Stimulated activated CD4-positive, alpha-beta T cell treated with anti-CD3 and anti-CD28 coated beads, Interleukin-4, amount 100 ng/mL, for 48 hours (primary cell): ENCODE data around the gene HBZ.
"Not testable (repeated sequence)": the region's sequence is repeated elsewhere in the genome, so short reads cannot be mapped to it uniquely, and the experiment has no call there.

Experiments
- DNase-seq, 2 donors: peaks; one replicate each; pipeline ENCODE4 v3.0.0-alpha.2; 2020; ENCODE audit warnings: low read depth in 2 of 2

The HBZ gene

DNA sequence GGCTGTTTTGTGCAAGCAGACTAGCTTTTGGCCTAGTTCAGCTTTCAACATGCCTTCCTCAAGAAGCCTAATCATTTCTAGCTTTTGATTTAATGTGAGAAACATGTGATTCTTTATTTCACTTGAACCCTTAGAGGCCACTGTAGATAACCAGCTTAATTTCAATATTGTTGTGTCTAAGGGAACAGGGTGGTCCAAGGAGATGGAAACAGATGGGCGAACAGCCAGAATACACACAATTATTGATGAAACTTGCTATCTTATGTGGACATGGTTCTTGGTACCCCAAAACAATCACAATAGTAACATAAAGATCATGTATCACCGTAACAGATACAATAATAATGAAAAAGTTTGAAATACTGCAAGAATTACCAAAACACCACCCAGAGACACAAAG is 18.7 kb upstream of the HBZ start:
- DNase-seq: no peak

DNA sequence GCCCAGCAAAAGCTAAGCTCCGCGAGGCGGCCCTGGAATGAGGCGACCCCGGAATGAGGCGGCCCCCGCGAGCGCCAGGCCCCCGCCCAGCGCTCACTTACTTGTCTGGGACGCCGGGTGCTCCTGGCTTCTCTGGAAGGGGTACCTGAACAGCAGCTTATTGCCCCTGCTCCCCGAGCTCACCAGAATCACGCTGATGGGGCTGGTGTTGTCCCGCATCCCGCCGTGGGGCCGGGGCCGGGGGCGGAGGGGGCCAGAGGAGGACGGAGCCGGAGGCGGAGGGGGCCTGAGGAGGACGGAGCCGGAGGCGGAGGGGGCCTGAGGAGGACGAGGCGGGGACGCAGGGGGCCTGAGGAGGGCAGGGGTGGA is 14.4 kb upstream of the HBZ start:
- DNase-seq: peak in 1 of 2 donors; percentile 21

DNA sequence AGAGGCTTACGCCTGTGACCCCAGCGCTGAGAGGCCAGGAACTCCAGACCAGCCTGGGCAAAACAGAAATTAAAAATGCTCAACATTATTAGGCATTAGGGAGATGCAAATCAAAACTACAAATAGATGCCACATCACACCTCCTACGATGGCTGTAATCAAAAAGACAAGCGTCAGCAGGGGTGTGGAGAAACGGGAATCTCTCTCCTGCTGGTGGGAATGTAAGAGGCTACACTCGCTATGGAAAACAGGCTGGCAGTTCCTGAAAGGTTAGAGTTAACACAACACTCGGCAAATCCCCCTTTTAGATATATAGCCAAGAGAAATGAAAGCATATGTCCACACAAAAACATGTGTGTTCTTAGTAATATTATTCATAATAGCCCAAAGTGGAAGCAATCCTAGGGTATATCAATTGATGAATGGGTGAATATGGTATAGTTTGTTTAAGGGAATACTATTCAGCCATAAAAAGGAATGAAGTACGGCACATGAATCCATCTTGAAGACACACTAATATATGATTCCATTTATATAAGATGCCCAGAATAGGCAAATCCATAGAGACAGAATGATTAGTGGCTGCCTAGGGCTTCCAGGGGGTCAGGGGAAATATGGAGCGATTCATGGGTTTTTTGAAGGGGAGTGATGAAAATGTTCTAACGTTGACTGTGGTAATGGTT is 12.1 kb upstream of the HBZ start:
- no peak for DNase-seq

DNA sequence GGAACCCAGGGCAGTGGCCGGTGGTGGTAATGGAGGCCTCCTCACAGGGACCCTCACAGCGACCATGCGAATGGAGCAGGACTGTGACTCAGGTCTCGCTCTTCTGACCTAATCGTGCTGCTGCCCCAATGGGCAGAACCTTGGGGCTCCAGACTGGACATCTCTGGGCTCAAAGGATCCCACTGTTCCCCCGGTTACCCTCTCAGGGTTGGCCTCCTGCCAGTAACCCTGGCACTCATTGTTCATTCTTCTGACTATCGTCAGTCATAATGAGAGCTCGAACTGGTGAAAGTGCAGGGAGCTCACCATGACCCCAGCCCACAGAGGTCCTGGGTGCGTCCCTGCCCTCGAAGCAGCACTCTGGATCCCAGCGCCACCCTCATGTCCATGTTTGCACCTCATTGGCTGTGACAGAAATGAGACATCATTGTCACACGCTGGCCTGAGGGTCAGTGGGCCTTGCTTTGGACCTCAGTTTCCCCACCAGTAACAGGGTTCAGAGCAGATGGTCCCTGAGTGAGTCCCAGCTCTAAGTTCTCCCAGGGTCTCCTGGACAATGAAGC is 10.0 kb upstream of the HBZ start:
- DNase-seq: no peak

DNA sequence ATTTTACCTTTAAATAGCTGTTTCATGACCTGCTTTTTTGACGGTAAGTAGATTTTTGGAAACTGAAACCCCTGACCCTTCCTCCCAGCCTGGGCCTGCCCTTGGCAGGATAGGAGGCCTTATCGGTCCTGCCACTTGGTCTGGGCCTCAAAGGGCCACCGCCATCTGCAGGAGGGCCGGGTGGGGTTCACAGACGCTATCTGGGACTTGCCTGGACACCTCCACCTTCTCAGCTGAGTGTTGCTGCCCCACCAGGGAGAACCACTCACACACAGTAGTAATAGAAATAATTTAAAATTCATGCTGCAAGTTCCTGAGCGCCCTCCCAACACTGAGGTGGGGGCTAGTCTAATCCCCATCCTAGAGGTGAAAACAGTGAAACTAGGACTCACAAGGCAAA is 9.4 kb upstream of the HBZ start:
- no peak for DNase-seq

DNA sequence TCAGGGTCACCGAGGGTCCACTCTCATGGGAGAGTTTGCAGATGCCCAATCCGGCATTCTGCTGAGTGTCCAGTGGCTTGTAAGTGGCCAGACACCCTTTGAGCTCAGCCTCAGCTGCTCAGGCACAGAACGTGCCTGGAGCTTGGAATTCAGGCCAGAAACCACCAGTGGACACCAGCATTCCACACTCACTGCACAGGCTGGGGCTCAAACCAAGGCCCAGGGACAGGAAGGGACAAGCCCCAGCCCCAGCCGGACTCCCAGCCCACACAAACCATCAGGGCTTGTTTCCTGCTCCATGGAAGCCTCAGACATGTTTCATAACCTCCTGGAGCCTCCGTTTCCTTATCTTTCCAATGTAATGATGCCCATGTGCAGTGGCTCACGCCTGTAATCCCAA is 9.0 kb upstream of the HBZ start:
- no peak for DNase-seq

DNA sequence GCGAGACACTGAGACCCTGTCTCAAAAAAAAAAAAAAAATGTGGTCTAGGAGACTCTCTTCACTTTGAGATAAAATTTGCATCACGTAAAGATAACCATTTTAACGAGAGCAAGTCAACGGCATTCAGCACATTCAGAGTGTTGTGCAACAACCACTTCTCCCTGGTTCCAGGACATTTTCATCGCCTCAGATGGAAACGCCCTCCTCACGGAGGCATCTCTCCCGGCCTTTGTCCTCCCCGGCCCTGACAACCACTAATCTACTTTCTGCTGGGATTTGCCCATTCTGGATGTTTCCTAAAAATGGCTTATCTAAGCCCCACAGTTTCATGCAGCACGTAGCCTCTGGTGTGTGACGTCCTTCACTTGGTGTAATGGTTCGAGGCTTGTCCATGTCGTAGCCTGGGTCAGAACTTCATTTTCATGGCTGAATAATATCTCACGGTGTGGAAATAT is 7.6 kb upstream of the HBZ start:
- DNase-seq: no peak

DNA sequence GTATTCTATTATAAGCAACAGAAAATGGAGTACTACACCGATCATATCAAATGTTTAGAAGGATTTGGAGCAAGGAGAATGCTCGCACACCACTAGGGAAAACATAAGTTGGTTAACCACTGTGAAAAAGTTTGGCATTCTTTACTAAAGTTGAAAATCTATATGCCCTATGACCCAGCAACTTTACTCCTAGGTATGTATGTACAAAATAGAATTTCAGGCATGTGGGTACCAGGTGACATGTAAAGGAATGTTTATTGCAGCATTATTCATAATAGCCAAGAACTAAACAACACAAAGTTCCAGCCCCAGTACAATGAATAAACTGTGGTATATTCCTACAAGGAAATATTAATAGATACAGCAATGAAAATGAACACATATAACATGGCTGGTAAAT is 5.8 kb upstream of the HBZ start:
- DNase-seq: no peak

DNA sequence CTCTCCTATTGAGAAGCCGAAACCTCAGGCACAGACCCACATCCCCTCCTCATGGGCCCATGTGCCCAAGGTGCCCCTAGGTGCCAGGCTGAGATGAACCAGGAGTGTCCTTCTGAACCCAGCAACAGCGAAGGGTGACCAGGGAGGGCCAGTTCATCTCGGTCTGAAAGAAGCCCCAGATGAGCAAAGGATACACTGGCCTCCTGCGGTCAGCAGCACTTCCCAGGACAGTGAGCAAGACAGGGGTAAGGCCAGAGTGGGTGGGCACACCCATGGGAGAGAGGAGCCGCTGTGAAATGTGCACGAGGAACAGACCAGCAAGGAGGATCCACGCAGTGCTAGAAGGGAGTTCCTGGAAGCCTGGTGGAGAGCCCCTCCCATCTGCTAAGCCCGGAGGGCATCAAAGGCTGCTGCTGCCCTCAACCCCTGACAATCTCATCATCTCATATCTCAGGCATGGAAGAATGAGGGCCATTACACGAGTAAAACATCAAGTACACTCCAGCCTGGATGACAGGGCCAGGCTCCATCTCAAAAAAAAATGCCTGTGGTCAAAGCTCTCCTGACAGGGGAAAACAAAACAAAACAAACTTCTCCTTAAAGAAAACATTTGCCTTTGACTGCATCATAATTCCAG is 3.3 kb upstream of the HBZ start:
- no peak for DNase-seq

DNA sequence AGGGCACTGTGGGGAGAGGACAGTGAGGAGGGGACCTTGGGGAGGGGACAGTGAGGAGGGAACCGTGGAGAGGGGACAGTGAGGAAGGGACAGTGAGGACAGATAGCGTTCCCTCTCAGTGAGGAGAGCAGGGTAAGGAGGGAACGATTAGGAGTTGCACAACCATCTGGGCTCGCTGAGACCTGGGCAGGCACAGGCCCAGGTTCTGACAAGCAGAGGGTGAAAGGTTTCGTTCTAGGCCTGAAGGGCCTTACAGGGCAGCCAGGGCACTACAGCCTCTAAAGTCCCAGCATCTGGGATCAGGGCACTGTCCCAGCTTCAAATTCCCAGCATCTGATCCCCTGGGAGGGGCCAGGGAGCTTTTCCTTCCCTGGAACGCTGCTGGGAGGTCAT is 681 bp downstream of the HBZ start:
- DNase-seq: not testable (repeated sequence)

DNA sequence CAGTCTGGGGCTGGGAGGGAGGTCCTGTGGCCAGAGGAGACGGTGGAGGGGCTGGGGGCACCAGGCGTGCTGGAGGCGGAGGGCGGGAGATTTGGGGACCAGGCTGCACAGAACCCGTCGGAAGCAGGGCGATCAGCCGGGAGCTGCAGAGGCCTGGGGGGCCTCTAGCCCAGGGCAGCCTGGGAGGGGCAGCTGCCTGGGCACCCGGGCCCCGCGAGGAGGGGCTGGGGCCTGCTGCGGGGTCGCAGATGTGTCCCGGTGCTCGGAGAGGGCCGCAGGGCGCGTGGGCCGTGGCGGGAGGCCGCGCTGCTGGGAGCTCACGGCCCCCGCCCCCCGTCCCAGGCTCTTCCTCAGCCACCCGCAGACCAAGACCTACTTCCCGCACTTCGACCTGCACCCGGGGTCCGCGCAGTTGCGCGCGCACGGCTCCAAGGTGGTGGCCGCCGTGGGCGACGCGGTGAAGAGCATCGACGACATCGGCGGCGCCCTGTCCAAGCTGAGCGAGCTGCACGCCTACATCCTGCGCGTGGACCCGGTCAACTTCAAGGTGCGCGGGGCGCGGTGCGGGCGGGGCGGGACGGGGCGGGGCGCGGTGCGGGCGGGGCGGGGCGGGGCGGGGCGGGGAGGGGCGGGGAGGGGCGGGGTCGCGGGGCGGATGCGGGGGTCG is 1.2 kb downstream of the HBZ start:
- DNase-seq: not testable (repeated sequence)

DNA sequence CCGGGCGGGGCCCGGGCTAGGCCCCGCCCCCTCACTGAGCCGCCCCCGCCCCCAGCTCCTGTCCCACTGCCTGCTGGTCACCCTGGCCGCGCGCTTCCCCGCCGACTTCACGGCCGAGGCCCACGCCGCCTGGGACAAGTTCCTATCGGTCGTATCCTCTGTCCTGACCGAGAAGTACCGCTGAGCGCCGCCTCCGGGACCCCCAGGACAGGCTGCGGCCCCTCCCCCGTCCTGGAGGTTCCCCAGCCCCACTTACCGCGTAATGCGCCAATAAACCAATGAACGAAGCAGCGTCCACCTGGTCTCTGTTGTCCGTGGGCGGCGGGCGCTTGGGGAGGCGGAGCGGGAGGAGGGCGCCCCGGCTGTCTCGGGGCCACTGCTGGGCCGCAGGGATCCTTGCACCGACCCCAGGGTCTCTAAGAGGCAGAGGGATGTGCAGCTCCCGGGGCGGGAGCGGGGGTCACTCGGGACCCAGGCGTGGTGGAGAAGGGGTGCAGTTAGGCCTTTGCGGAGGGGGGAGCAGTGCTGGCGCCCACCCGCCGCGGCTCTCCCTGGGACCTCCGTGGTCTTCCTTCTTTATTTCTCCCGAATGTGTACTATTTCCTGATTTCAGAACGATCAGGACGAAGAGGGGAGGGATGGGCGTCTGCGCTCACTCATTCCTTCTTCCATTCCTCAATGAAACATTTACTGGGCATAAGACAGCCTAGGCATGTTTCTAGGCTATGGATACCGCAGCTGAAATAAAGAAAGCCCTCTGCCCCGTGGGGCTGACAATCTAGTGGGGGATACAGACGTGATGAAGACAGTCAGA is 2.0 kb downstream of the HBZ start:
- DNase-seq: no peak

DNA sequence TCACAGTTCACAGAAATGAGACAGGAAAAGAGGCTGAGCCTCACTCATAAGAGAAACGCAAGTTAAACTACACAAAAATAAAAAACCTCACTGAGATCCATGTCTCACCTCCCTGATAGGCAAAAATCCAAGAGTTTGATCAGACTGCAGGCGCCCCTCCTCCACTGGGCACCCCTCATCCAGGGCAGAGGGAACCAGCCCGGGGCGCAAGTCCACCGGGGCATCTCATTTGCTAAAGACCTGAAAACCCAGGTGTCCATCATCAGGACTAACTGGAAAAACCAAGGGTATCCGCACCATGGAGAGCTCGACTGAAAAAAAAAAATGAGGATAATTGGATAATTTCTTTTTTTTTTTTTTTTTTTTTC is 2.6 kb downstream of the HBZ start:
- no peak for DNase-seq

DNA sequence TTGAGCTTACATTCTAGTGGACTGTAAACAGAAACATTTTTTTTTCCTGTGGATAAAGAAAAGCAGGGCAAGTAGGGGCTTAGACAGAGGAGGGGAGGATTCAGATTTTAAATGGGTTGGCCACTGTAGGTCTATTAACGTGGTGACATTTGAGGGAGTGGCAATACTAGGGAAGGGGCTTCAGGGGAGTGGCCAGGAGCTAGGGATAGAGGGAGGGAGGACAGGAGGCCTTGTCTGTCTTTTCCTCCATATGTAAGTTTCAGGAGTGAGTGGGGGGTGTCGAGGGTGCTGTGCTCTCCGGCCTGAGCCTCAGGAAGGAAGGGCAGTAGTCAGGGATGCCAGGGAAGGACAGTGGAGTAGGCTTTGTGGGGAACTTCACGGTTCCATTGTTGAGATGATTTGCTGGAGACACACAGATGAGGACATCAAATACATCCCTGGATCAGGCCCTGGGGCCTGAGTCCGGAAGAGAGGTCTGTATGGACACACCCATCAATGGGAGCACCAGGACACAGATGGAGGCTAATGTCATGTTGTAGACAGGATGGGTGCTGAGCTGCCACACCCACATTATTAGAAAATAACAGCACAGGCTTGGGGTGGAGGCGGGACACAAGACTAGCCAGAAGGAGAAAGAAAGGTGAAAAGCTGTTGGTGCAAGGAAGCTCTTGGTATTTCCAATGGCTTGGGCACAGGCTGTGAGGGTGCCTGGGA is 6.8 kb downstream of the HBZ start:
- no peak for DNase-seq

DNA sequence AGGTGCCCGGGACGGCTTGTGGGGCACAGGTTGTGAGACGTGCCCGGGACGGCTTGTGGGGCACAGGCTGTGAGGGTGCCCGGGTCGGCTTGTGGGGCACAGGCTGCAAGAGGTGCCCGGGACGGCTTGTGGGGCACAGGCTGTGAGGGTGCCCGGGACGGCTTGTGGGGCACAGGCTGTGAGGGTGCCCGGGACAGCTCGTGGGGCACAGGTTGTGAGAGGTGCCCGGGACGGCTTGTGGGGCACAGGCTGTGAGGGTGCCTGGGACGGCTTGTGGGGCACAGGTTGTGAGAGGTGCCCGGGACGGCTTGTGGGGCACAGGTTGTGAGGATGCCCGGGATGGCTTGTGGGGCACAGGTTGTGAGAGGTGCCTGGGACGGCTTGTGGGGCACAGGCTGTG is 7.8 kb downstream of the HBZ start:
- DNase-seq: not testable (repeated sequence)

DNA sequence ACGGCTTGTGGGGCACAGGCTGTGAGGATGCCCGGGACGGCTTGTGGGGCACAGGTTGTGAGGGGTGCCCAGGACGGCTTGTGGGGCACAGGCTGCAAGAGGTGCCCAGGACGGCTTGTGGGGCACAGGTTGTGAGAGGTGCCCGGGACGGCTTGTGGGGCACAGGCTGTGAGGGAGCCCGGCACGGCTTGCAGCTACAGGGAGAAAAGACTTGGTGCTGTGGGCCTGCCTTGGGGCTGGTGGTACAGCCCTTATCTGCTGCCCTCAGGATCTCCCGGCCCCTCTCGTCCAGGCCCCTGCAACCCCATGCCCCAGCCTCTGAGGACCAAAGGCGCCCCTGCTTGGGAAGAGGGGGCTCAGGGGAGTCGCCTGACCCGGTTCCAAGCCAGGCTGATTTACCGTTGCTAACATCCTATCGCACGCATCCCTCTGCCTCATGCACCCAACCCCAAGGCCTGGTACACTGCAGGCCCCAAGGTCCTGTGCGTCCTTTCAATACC is 8.3 kb downstream of the HBZ start:
- no peak for DNase-seq

DNA sequence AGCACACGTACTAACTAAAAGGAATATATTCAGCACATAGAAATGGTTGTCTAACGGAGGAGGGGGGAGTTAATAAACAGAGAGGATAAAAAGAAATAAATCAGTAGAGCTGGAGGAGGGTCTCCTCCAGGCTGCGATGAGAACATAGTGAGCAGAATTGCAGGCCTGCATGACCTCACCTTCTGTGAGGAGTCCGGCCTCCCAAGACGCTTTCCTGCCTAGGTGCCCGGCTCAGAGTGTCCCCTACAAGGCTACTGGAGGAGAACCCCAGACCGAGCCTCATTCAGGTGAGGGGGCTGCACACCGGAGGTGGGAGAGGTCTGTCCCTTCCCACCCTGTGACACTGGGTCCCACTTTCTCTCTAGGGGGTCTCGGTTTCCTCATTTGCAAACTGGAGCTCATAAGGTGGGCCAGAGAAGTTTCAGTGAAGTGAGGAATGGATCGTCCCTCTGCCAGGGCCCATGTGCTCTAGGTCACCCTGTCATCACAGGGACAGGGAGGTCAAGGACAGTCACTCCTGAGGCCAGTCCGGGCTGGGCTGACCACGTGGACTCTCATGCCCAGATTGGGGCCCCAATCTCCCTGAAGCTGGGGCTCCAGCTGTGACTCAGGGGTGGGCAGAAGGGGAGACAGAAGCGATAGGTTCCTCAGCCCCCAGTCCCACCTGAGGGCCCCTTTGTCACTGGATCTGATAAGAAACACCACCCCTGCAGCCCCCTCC is 10.0 kb downstream of the HBZ start:
- no peak for DNase-seq

DNA sequence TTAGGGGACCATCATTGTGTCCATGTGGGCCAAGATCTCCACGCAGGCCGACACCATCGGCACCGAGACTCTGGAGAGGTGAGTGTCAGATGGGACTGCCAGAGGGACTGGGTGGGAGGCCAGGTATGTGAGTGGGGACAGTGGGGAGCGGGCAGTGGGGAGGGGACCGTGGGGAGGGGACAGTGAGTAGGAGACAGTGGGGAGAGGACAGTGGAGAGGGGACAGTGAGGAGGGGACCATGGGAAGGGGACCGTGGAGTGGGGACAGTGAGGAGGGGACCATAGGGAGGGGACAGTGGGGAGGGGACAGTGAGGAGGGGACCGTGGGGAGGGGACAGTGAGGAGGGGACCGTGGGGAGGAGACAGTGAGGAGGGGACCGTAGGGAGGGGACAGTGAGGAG is 10.7 kb downstream of the HBZ start:
- not testable (repeated sequence) for DNase-seq

DNA sequence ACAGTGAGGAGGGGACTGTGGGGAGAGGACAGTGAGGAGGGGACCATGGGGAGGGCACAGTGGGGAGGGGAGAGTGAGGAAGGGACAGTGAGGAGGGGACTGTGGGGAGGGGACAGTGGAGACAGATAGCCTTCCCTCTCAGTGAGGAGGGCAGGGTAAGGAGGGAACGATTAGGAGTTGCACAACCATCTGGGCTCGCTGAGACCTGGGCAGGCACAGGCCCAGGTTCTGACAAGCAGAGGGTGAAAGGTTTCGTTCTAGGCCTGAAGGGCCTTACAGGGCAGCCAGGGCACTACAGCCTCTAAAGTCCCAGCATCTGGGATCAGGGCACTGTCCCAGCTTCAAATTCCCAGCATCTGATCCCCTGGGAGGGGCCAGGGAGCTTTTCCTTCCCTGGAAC is 11.3 kb downstream of the HBZ start:
- not testable (repeated sequence) for DNase-seq

DNA sequence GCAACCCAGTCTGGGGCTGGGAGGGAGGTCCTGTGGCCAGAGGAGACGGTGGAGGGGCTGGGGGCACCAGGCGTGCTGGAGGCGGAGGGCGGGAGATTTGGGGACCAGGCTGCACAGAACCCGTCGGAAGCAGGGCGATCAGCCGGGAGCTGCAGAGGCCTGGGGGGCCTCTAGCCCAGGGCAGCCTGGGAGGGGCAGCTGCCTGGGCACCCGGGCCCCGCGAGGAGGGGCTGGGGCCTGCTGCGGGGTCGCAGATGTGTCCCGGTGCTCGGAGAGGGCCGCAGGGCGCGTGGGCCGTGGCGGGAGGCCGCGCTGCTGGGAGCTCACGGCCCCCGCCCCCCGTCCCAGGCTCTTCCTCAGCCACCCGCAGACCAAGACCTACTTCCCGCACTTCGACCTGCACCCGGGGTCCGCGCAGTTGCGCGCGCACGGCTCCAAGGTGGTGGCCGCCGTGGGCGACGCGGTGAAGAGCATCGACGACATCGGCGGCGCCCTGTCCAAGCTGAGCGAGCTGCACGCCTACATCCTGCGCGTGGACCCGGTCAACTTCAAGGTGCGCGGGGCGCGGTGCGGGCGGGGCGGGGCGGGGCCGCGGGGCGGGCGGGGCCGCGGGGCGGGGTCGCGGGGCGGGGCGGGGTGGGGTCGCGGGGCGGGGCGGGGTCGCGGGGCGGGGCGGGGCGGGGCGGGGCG is 11.8 kb downstream of the HBZ start:
- not testable (repeated sequence) for DNase-seq
